CD14-positive monocyte (primary cell): Measurements from ENCODE around the gene CMTR1. TPM values are rescaled to one million over a fixed set of nuclear protein-coding genes. Genes with fewer than 3 reads are reported as not detected.

Experiments
- DNase-seq, 3 donors: peaks; one replicate each; pipeline ENCODE4 v3.0.0-alpha.2; 2011 to 2022
- H2AFZ ChIP-seq: 2 replicates; pipeline ENCODE4 v1.6.0; 2012; ENCODE audit warnings: mild to moderate bottlenecking, low read depth, low read length, inconsistent platforms; ENCODE audit not compliant: insufficient read depth, poor library complexity, severe bottlenecking
- H3K27ac ChIP-seq, 2 donors: 1 replicate in 1 of 2; 2 replicates in 1 of 2; pipeline ENCODE4 v1.5.1; 2012 to 2013; ENCODE audit warnings: low read length in 2 of 2, control low read depth in 1 of 2, inconsistent platforms in 1 of 2, low read depth in 1 of 2, mild to moderate bottlenecking in 1 of 2
- H3K27me3 ChIP-seq, 2 donors: one replicate each; pipeline versions ENCODE4 v1.6.0 to v1.6.1; 2011 to 2013; ENCODE audit warnings: low read length in 2 of 2; ENCODE audit not compliant: control insufficient read depth in 2 of 2, insufficient read depth in 2 of 2
- H3K36me3 ChIP-seq, 2 donors: replicated peaks in 1 of 2; 1 replicate in 1 of 2; 2 replicates in 1 of 2; pipeline versions ENCODE4 v1.5.1 to v1.6.1; 2012 to 2013; ENCODE audit warnings: low read length in 2 of 2, control low read depth in 1 of 2, inconsistent platforms in 1 of 2, mild to moderate bottlenecking in 1 of 2; ENCODE audit not compliant: insufficient read depth in 2 of 2, control insufficient read depth in 1 of 2
- H3K4me1 ChIP-seq, 2 donors: 1 replicate in 1 of 2; 2 replicates in 1 of 2; pipeline versions ENCODE4 v1.5.1 to v1.6.1; 2012 to 2013; ENCODE audit warnings: low read length in 2 of 2, control low read depth in 1 of 2, inconsistent platforms in 1 of 2, mild to moderate bottlenecking in 1 of 2, moderate library complexity in 1 of 2; ENCODE audit not compliant: insufficient read depth in 2 of 2, control insufficient read depth in 1 of 2
- H3K4me2 ChIP-seq: replicated peaks from 2 replicates; pipeline ENCODE3; 2012; ENCODE audit warnings: low read length, moderate library complexity, mild to moderate bottlenecking; ENCODE audit not compliant: poor library complexity, severe bottlenecking; ENCODE audit errors: extremely low read depth
- H3K4me3 ChIP-seq, 3 experiments: fragments of 200-600 bp in 1 of 3; sonication (generic) in 1 of 3; replicated peaks in 1 of 3; 1 replicate in 2 of 3; 2 replicates in 1 of 3; pipeline ENCODE4 v1.5.1; 2011 to 2013; ENCODE audit warnings: low read length in 3 of 3, mild to moderate bottlenecking in 3 of 3, control low read depth in 2 of 3, low read depth in 2 of 3, inconsistent platforms in 1 of 3, moderate library complexity in 1 of 3
- H3K79me2 ChIP-seq: 2 replicates; pipeline ENCODE4 v1.6.0; 2012; ENCODE audit warnings: mild to moderate bottlenecking, control low read depth, inconsistent platforms, low read length, moderate library complexity; ENCODE audit not compliant: insufficient read depth
- H3K9ac ChIP-seq: 2 replicates; pipeline ENCODE4 v1.6.0; 2017; ENCODE audit warnings: low read length, mild to moderate bottlenecking; ENCODE audit not compliant: insufficient read depth, poor library complexity, severe bottlenecking
- H3K9me3 ChIP-seq, 2 donors: replicated peaks in 1 of 2; 1 replicate in 1 of 2; 2 replicates in 1 of 2; pipeline versions ENCODE4 v1.5.1 to v1.6.1; 2012 to 2013; ENCODE audit warnings: low read length in 2 of 2, control low read depth in 1 of 2; ENCODE audit not compliant: control insufficient read depth in 1 of 2, insufficient read depth in 1 of 2
- H4K20me1 ChIP-seq: 2 replicates; pipeline ENCODE4 v1.6.0; 2012; ENCODE audit warnings: mild to moderate bottlenecking, low read length, control low read depth, moderate library complexity; ENCODE audit not compliant: insufficient read depth
- H3K27ac Mint-ChIP-seq, 7 donors: one replicate each; pipeline ENCODE4 v1.8.0; 2020; ENCODE audit warnings: mild to moderate bottlenecking in 7 of 7, mixed read lengths in 7 of 7, moderate library complexity in 6 of 7, inconsistent platforms in 2 of 7
- H3K27me3 Mint-ChIP-seq, 3 donors: one replicate each; pipeline ENCODE4 v1.8.0; 2021 to 2022; ENCODE audit warnings: low read depth in 3 of 3, mild to moderate bottlenecking in 3 of 3, mixed read lengths in 3 of 3, moderate library complexity in 3 of 3, inconsistent platforms in 1 of 3
- H3K36me3 Mint-ChIP-seq, 2 donors: one replicate each; pipeline ENCODE4 v1.8.0; 2020; ENCODE audit warnings: mixed read lengths in 2 of 2, inconsistent platforms in 1 of 2, mild to moderate bottlenecking in 1 of 2
- H3K4me1 Mint-ChIP-seq: one replicate; pipeline ENCODE4 v1.8.0; 2020; ENCODE audit warnings: mild to moderate bottlenecking, mixed read lengths
- H3K4me3 Mint-ChIP-seq, 2 donors: one replicate each; pipeline ENCODE4 v1.8.0; 2020; ENCODE audit warnings: mild to moderate bottlenecking in 2 of 2, mixed read lengths in 2 of 2, moderate library complexity in 1 of 2
- H3K9me3 Mint-ChIP-seq, 7 donors: one replicate each; pipeline ENCODE4 v1.8.0; 2020 to 2022; ENCODE audit warnings: mixed read lengths in 7 of 7, mild to moderate bottlenecking in 6 of 7, moderate library complexity in 6 of 7, inconsistent platforms in 2 of 7
- CTCF ChIP-seq: fragments of 200-600 bp; IDR thresholded peaks from one replicate; pipeline ENCODE4 v1.8.0; 2022; ENCODE audit warnings: antibody characterized with exemption, mild to moderate bottlenecking
- WGBS: methylation state at CpG from one replicate; pipeline ENCODE4 v1.1.5; 2013; ENCODE audit warnings: missing lambda C conversion rate; ENCODE audit not compliant: insufficient coverage; 5-methylcytosine and 5-hydroxymethylcytosine counted together
- intact Hi-C, 2 donors: fragments of 100-400 bp; cut with micrococcal nuclease; formaldehyde crosslinking; loops; one replicate each; pipeline versions ENCODE4 v1.15.0 to v1.15.1; 2023
- polyA plus RNA-seq, 3 donors: library from polyadenylated mRNA; depleted of rRNA in 1 of 3; unstranded in 2 of 3; stranded (reverse) in 1 of 3; fragments of 300-500 nt in 2 of 3; fragments of >200 nt in 1 of 3; fragmentation: Illumina TruSeq in 2 of 3; gene quantifications; 1 replicate in 2 of 3; 2 replicates in 1 of 3; pipeline ENCODE4 v1.2.3, GENCODE V29; 2012 to 2021

Gene CMTR1
- polyA plus RNA-seq, 3 donors, result 12.0 to 32.3 (median 15.3) TPM

GRCh38 chr6:37409501-37409900 lies 23.5 kb upstream of the CMTR1 start:
- no peak overlapping the region for H3K4me3 Mint-ChIP-seq
- intact Hi-C loops, result no loop called here
- no peaks in the 10 kb centered on the region for H3K36me3 Mint-ChIP-seq
- no peaks in the 10 kb centered on the region for H3K4me1 ChIP-seq
- no peaks in the 10 kb centered on the region for H3K9me3 ChIP-seq
- WGBS, result 100% methylated on average over 1 of the region's 1 CpG
- TF ChIP-seq CTCF, result no peak
- H3K27me3 ChIP-seq, result peaks cover 0 to 3% of the 10 kb centered on the region in 2 donors
- no peak overlapping the region for H3K27ac Mint-ChIP-seq
- H3K27me3 Mint-ChIP-seq, result peaks cover 12 to 15% (median 14%) of the 10 kb centered on the region in 3 donors
- no peak overlapping the region for H3K27ac ChIP-seq
- peaks cover 0 to 2% (median 0%) of the 10 kb centered on the region in 7 donors for H3K9me3 Mint-ChIP-seq
- no peaks in the 10 kb centered on the region for H3K36me3 ChIP-seq
- H2AFZ ChIP-seq, result no peak overlapping the region
- no peak overlapping the region for H3K4me2 ChIP-seq
- H4K20me1 ChIP-seq, result no peaks in the 10 kb centered on the region
- no peak overlapping the region for H3K9ac ChIP-seq
- no peaks in the 10 kb centered on the region for H3K4me1 Mint-ChIP-seq
- no peak overlapping the region for H3K4me3 ChIP-seq
- no peak for DNase-seq
- H3K79me2 ChIP-seq, result no peaks in the 10 kb centered on the region

- H3K36me3 ChIP-seq, result no peaks in the 10 kb centered on the region
- no peak overlapping the region for H3K4me2 ChIP-seq
- H3K4me1 ChIP-seq, result no peaks in the 10 kb centered on the region
- H2AFZ ChIP-seq, result no peak overlapping the region
- no peak overlapping the region for H3K27ac ChIP-seq
- no peak for TF ChIP-seq CTCF
- H3K9ac ChIP-seq, result no peak overlapping the region
- no peak overlapping the region for H3K27ac Mint-ChIP-seq
- H3K9me3 Mint-ChIP-seq, result peaks cover 0 to 10% (median 3%) of the 10 kb centered on the region in 7 donors
- no CpG with 5 or more reads among the region's 2 CpGs for WGBS
- DNase-seq, result no peak
- H3K79me2 ChIP-seq, result no peaks in the 10 kb centered on the region
- no peak overlapping the region for H3K4me3 Mint-ChIP-seq
- H4K20me1 ChIP-seq, result no peaks in the 10 kb centered on the region
- H3K4me1 Mint-ChIP-seq, result no peaks in the 10 kb centered on the region
- H3K36me3 Mint-ChIP-seq, result no peaks in the 10 kb centered on the region
- no peaks in the 10 kb centered on the region for H3K27me3 ChIP-seq
- no peak overlapping the region for H3K4me3 ChIP-seq
- H3K9me3 ChIP-seq, result no peaks in the 10 kb centered on the region
- intact Hi-C loops, result no loop called here
- H3K27me3 Mint-ChIP-seq, result peaks cover 4 to 12% (median 6%) of the 10 kb centered on the region in 3 donors
Measured at GRCh38 chr6:37417393-37417792, 15.6 kb upstream of the CMTR1 start.
